HepG2 (cell line): ENCODE results near the gene CENATAC. TPM values are rescaled to one million over a fixed set of nuclear protein-coding genes. Genes with fewer than 3 reads are reported as not detected.
A peak's percentile ranks its signal among the peaks of the same experiment; 100 is the strongest.

Source experiments
- AGO2 ChIP-seq: fragments of 200-400 bp; formaldehyde crosslinking; optimal IDR thresholded peaks from 2 replicates; pipeline ENCODE3; 2017; ENCODE audit warnings: mild to moderate bottlenecking, low read depth, low read length, moderate library complexity
- CENPX ChIP-seq: sonication (generic); formaldehyde crosslinking; IDR thresholded peaks from 2 replicates; pipeline ENCODE4 v1.9.0; 2021; ENCODE audit warnings: mild to moderate bottlenecking, missing genetic modification reagents, moderate library complexity
- EED ChIP-seq: sonication (generic); formaldehyde crosslinking; IDR thresholded peaks from 2 replicates; pipeline ENCODE4 v1.5.0; 2020; ENCODE audit warnings: mild to moderate bottlenecking, missing genetic modification reagents
- HOXA3 ChIP-seq: sonication (generic); formaldehyde crosslinking; IDR thresholded peaks from 2 replicates; pipeline ENCODE4 v1.5.0; 2020; ENCODE audit warnings: missing genetic modification reagents
- MED8 ChIP-seq: sonication (generic); formaldehyde crosslinking; IDR thresholded peaks from 2 replicates; pipeline ENCODE4 v1.8.1; 2023; ENCODE audit warnings: mild to moderate bottlenecking, missing genetic modification reagents; ENCODE audit not compliant: insufficient replicate concordance
- POLR2A ChIP-seq, 2 experiments: IDR thresholded peaks; 2 replicates each; pipeline ENCODE4 v1.6.1; 2011; ENCODE audit warnings: low read depth in 2 of 2, low read length in 2 of 2, mild to moderate bottlenecking in 1 of 2, moderate library complexity in 1 of 2; ENCODE audit not compliant: insufficient read depth in 1 of 2
- POLR2AphosphoS5 ChIP-seq: IDR thresholded peaks from 2 replicates; pipeline ENCODE4 v1.6.1; 2012; ENCODE audit warnings: low read depth, low read length
- RAD21 ChIP-seq: fragments of 450-650 bp; formaldehyde crosslinking; IDR thresholded peaks from 2 replicates; pipeline ENCODE4 v1.5.0; 2020; ENCODE audit warnings: mild to moderate bottlenecking
- RBFOX2 ChIP-seq: fragments of 200-400 bp; formaldehyde crosslinking; IDR thresholded peaks from 2 replicates; pipeline ENCODE4 v1.6.1; 2017; ENCODE audit warnings: low read depth, mild to moderate bottlenecking, low read length
- STAG1 ChIP-seq: sonication (generic); formaldehyde crosslinking; IDR thresholded peaks from 2 replicates; pipeline ENCODE4 v1.4.0; 2020; ENCODE audit warnings: missing genetic modification reagents
- TEAD3 ChIP-seq: optimal IDR thresholded peaks from 2 replicates; pipeline ENCODE3; 2016; ENCODE audit warnings: borderline replicate concordance
- THAP11 ChIP-seq: IDR thresholded peaks from 2 replicates; pipeline ENCODE4 v1.6.1; 2016; ENCODE audit warnings: missing biosample characterization, missing genetic modification reagents
- YY1 ChIP-seq: IDR thresholded peaks from 2 replicates; pipeline ENCODE4 v1.6.1; 2011; ENCODE audit warnings: low read length, low read depth, moderate library complexity, mild to moderate bottlenecking; ENCODE audit not compliant: insufficient read depth, insufficient replicate concordance
- ZBTB38 ChIP-seq: sonication (generic); formaldehyde crosslinking; IDR thresholded peaks from 2 replicates; pipeline ENCODE4 v1.5.1; 2020; ENCODE audit warnings: mild to moderate bottlenecking, missing genetic modification reagents
- ZKSCAN5 ChIP-seq: sonication (generic); formaldehyde crosslinking; IDR thresholded peaks from 2 replicates; pipeline ENCODE4 v1.5.1; 2020; ENCODE audit warnings: mild to moderate bottlenecking, missing genetic modification reagents
- ZNF136 ChIP-seq: sonication (generic); formaldehyde crosslinking; IDR thresholded peaks from 2 replicates; pipeline ENCODE4 v1.8.1; 2022; ENCODE audit warnings: low read depth, mild to moderate bottlenecking, moderate library complexity, missing genetic modification reagents
- ZNF652 ChIP-seq: IDR thresholded peaks from 2 replicates; pipeline ENCODE4 v1.6.1; 2016; ENCODE audit warnings: low read depth, borderline replicate concordance
- polyA plus RNA-seq, 8 experiments: library from polyadenylated mRNA; depleted of rRNA in 3 of 8; stranded (reverse) in 7 of 8; unstranded in 1 of 8; fragments of >200 nt; fragmentation: Illumina TruSeq in 4 of 8; extraction: Trizol in 4 of 8; gene quantifications; 2 replicates each; pipeline versions ENCODE4 v1.2.1 to v1.2.3, GENCODE V29; 2011 to 2016; ENCODE audit warnings: low read depth in 4 of 8, missing spikeins in 1 of 8, mixed read lengths in 1 of 8; ENCODE audit not compliant: insufficient read depth in 1 of 8
- total RNA-seq, 5 experiments: library from RNA; depleted of rRNA; stranded (reverse); fragments of >200 nt; fragmentation: Illumina TruSeq; extraction: Trizol; gene quantifications; 2 replicates each; pipeline ENCODE4 v1.2.3, GENCODE V29; 2016; ENCODE audit warnings: low read depth in 1 of 5
- TF ChIP-seq, protein P1 (sequence below): sonication (generic); formaldehyde crosslinking; IDR thresholded peaks from 2 replicates; pipeline ENCODE4 v1.5.0; 2020; ENCODE audit warnings: missing genetic modification reagents, mild to moderate bottlenecking, borderline replicate concordance
- TF ChIP-seq, protein P2 (sequence below): sonication (generic); formaldehyde crosslinking; IDR thresholded peaks from 2 replicates; pipeline ENCODE4 v1.5.0; 2020; ENCODE audit warnings: mild to moderate bottlenecking, missing genetic modification reagents, moderate library complexity
- TF ChIP-seq, protein P3 (sequence below): sonication (generic); formaldehyde crosslinking; IDR thresholded peaks from 2 replicates; pipeline ENCODE4 v1.4.0; 2020; ENCODE audit warnings: mild to moderate bottlenecking, missing genetic modification reagents
- TF ChIP-seq, protein P4 (sequence below): sonication (generic); formaldehyde crosslinking; IDR thresholded peaks from 2 replicates; pipeline ENCODE4 v1.4.0; 2020; ENCODE audit warnings: missing genetic modification reagents
- TF ChIP-seq, protein P5 (sequence below): sonication (generic); formaldehyde crosslinking; IDR thresholded peaks from 2 replicates; pipeline ENCODE4 v1.4.0; 2020; ENCODE audit warnings: missing genetic modification reagents
- TF ChIP-seq, protein P6 (sequence below): sonication (generic); formaldehyde crosslinking; IDR thresholded peaks from 2 replicates; pipeline ENCODE4 v1.4.0; 2020; ENCODE audit warnings: missing genetic modification reagents
- TF ChIP-seq, protein P7 (sequence below): sonication (generic); formaldehyde crosslinking; IDR thresholded peaks from 2 replicates; pipeline ENCODE4 v1.5.1; 2020; ENCODE audit warnings: missing genetic modification reagents, mild to moderate bottlenecking, borderline replicate concordance

The CENATAC gene
- total and polyA plus RNA-seq, 2 of the 13 experiments (the other 11 are each of a cell fraction or from before 2014, with no cell fraction given) = 21.7 to 25.0 TPM

DNA sequence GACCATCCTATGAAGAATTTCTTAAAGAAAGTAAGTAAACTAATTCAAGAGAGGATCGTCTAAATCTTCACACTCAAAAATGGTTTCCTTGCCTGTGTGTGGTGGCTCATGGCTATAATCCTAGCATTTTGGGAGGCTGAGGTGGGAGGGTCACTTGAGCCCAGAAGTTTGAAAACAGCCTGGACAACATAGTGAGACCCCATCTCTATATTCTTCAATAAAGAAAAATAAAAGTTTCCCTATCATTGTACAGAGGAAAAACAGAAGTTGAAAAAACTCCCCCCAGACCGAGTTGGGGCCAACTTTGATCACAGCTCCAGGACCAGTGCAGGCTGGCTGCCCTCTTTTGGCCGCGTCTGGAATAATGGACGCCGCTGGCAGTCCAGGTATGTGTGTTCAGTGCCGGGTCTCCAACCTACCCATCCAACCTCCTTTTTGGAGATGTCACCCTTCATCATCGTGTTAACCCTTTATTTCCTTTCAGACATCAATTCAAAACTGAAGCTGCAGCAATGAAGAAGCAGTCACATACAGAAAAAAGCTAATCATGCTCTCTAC lies 17.2 kb downstream of the CENATAC start (continued):
- TF ChIP-seq, protein P1, sequence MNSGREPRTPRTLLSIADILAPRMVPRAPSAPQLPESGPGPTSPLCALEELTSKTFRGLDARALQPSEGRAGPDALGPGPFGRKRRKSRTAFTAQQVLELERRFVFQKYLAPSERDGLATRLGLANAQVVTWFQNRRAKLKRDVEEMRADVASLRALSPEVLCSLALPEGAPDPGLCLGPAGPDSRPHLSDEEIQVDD (CRISPR knock-in tag) = no peak
- TF ChIP-seq, protein P2, sequence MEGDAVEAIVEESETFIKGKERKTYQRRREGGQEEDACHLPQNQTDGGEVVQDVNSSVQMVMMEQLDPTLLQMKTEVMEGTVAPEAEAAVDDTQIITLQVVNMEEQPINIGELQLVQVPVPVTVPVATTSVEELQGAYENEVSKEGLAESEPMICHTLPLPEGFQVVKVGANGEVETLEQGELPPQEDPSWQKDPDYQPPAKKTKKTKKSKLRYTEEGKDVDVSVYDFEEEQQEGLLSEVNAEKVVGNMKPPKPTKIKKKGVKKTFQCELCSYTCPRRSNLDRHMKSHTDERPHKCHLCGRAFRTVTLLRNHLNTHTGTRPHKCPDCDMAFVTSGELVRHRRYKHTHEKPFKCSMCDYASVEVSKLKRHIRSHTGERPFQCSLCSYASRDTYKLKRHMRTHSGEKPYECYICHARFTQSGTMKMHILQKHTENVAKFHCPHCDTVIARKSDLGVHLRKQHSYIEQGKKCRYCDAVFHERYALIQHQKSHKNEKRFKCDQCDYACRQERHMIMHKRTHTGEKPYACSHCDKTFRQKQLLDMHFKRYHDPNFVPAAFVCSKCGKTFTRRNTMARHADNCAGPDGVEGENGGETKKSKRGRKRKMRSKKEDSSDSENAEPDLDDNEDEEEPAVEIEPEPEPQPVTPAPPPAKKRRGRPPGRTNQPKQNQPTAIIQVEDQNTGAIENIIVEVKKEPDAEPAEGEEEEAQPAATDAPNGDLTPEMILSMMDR (CRISPR knock-in tag) = peak; percentile 59
- TF ChIP-seq, protein P3, sequence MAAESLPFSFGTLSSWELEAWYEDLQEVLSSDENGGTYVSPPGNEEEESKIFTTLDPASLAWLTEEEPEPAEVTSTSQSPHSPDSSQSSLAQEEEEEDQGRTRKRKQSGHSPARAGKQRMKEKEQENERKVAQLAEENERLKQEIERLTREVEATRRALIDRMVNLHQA (CRISPR knock-in tag) = no peak
- TF ChIP-seq, protein P4, sequence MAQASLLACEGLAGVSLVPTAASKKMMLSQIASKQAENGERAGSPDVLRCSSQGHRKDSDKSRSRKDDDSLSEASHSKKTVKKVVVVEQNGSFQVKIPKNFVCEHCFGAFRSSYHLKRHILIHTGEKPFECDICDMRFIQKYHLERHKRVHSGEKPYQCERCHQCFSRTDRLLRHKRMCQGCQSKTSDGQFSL (CRISPR knock-in tag) = no peak
- TF ChIP-seq POLR2A (IDR thresholded peaks at IDR 0.05; ENCODE audit: insufficient read depth in 1 of 2, low read depth in 2 of 2, low read length in 2 of 2) (peak in 1 of 2 experiments; percentile 16; a peak in 2 of 4 replicates), STAG1 (CRISPR knock-in tag) (peak; percentile 34), ZNF136 (CRISPR knock-in tag) (no peak), RBFOX2 (peak; percentile 73), YY1 (peak; percentile 62), HOXA3 (CRISPR knock-in tag) (peak; percentile 52; the same call in 1 of the 2 replicates), RAD21 (CRISPR knock-in tag) (0 out of 2 replicates have a peak, but pooled peaks have one; percentile 31), CENPX (no peak), MED8 (no peak), TEAD3 (CRISPR knock-in tag) (peak; percentile 41), ZNF652 (peak; percentile 79), EED (no peak), AGO2 (peak; percentile 59), POLR2AphosphoS5 (peak; percentile 7; the same call in 1 of the 2 replicates), ZKSCAN5 (CRISPR knock-in tag) (no peak), ZBTB38 (CRISPR knock-in tag) (peak; percentile 60; the same call in 1 of the 2 replicates), THAP11 (no peak)
- TF ChIP-seq, protein P5, sequence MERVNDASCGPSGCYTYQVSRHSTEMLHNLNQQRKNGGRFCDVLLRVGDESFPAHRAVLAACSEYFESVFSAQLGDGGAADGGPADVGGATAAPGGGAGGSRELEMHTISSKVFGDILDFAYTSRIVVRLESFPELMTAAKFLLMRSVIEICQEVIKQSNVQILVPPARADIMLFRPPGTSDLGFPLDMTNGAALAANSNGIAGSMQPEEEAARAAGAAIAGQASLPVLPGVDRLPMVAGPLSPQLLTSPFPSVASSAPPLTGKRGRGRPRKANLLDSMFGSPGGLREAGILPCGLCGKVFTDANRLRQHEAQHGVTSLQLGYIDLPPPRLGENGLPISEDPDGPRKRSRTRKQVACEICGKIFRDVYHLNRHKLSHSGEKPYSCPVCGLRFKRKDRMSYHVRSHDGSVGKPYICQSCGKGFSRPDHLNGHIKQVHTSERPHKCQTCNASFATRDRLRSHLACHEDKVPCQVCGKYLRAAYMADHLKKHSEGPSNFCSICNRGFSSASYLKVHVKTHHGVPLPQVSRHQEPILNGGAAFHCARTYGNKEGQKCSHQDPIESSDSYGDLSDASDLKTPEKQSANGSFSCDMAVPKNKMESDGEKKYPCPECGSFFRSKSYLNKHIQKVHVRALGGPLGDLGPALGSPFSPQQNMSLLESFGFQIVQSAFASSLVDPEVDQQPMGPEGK (CRISPR knock-in tag) = 0 out of 2 replicates have a peak, but pooled peaks have one; percentile 10
- TF ChIP-seq, protein P6, sequence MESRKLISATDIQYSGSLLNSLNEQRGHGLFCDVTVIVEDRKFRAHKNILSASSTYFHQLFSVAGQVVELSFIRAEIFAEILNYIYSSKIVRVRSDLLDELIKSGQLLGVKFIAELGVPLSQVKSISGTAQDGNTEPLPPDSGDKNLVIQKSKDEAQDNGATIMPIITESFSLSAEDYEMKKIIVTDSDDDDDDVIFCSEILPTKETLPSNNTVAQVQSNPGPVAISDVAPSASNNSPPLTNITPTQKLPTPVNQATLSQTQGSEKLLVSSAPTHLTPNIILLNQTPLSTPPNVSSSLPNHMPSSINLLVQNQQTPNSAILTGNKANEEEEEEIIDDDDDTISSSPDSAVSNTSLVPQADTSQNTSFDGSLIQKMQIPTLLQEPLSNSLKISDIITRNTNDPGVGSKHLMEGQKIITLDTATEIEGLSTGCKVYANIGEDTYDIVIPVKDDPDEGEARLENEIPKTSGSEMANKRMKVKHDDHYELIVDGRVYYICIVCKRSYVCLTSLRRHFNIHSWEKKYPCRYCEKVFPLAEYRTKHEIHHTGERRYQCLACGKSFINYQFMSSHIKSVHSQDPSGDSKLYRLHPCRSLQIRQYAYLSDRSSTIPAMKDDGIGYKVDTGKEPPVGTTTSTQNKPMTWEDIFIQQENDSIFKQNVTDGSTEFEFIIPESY = peak; percentile 98
- TF ChIP-seq, protein P7, sequence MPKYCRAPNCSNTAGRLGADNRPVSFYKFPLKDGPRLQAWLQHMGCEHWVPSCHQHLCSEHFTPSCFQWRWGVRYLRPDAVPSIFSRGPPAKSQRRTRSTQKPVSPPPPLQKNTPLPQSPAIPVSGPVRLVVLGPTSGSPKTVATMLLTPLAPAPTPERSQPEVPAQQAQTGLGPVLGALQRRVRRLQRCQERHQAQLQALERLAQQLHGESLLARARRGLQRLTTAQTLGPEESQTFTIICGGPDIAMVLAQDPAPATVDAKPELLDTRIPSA (CRISPR knock-in tag) = no peak
